Kasumi-1 (cell line): Measurements from ENCODE around the gene PXDN.

Experiments used
- DNase-seq, 2 experiments: peaks; one replicate each; lab custom pipeline; 2025; lab: John Stamatoyannopoulos, UW

Gene PXDN

GRCh38 chr2:1598041-1598710 lies 146.1 kb downstream of the PXDN start:
- no peak for DNase-seq

GRCh38 chr2:1595274-1595673 lies 149.0 kb downstream of the PXDN start:
- DNase-seq: no peak

GRCh38 chr2:1594373-1595171 lies 149.7 kb downstream of the PXDN start:
- no peak for DNase-seq

GRCh38 chr2:1594123-1594372 lies 150.3 kb downstream of the PXDN start:
- no peak for DNase-seq

- DNase-seq: no peak
Measured at GRCh38 chr2:1593371-1594122, 150.8 kb downstream of the PXDN start.

- no peak for DNase-seq
Measured at GRCh38 chr2:1591978-1592907, 152.1 kb downstream of the PXDN start.

- no peak for DNase-seq
Measured at GRCh38 chr2:1591461-1591770, 152.9 kb downstream of the PXDN start.

GRCh38 chr2:1590596-1591460 lies 153.5 kb downstream of the PXDN start:
- DNase-seq: no peak

- no peak for DNase-seq
Measured at GRCh38 chr2:1588978-1589621, 155.2 kb downstream of the PXDN start.

- no peak for DNase-seq
Measured at GRCh38 chr2:1588051-1588977, 156.0 kb downstream of the PXDN start.

GRCh38 chr2:1586923-1587840 lies 157.1 kb downstream of the PXDN start:
- no peak for DNase-seq

- no peak for DNase-seq
Measured at GRCh38 chr2:1586251-1586922, 157.9 kb downstream of the PXDN start.

- DNase-seq: no peak
Measured at GRCh38 chr2:1585635-1586034, 158.7 kb downstream of the PXDN start.

GRCh38 chr2:1584691-1585485 lies 159.4 kb downstream of the PXDN start:
- no peak for DNase-seq

- no peak for DNase-seq
Measured at GRCh38 chr2:1584051-1584531, 160.2 kb downstream of the PXDN start.

GRCh38 chr2:1582891-1583341 lies 161.4 kb downstream of the PXDN start:
- DNase-seq: no peak
